Osteoblast (primary cell): ENCODE data around the gene ACYP1. TPM values are rescaled to one million over a fixed set of nuclear protein-coding genes. Genes with fewer than 3 reads are reported as not detected.

Experiments used
- DNase-seq: peaks from one replicate; pipeline ENCODE4 v3.0.0; 2011; ENCODE audit warnings: low spot score, mixed read lengths; ENCODE audit not compliant: insufficient read length; ENCODE audit errors: missing footprints
- H2AFZ ChIP-seq: 2 replicates; pipeline ENCODE4 v1.6.0; 2011; ENCODE audit warnings: mild to moderate bottlenecking, low read length
- H3K27ac ChIP-seq: 2 replicates; pipeline ENCODE4 v1.5.1; 2011; ENCODE audit warnings: mild to moderate bottlenecking, low read depth, low read length, moderate library complexity
- H3K27me3 ChIP-seq: 2 replicates; pipeline ENCODE4 v1.6.0; 2012; ENCODE audit warnings: mild to moderate bottlenecking, control low read depth, inconsistent platforms, low read length, moderate library complexity; ENCODE audit not compliant: insufficient read depth
- H3K36me3 ChIP-seq: 2 replicates; pipeline ENCODE4 v1.5.1; 2011; ENCODE audit warnings: mild to moderate bottlenecking, low read length, control low read depth, moderate library complexity; ENCODE audit not compliant: insufficient read depth
- H3K4me1 ChIP-seq: 2 replicates; pipeline ENCODE4 v1.5.1; 2011; ENCODE audit warnings: mild to moderate bottlenecking, low read length, control low read depth, moderate library complexity; ENCODE audit not compliant: insufficient read depth
- H3K4me2 ChIP-seq: 2 replicates; pipeline ENCODE4 v1.6.0; 2011; ENCODE audit warnings: mild to moderate bottlenecking, low read length; ENCODE audit not compliant: insufficient read depth
- H3K4me3 ChIP-seq: fragments of 200-600 bp; sonication (generic); 3 replicates; pipeline ENCODE4 v1.5.1; 2012; ENCODE audit warnings: mild to moderate bottlenecking, low read length, inconsistent platforms; ENCODE audit not compliant: insufficient read depth
- H3K79me2 ChIP-seq: 2 replicates; pipeline ENCODE4 v1.6.0; 2012; ENCODE audit warnings: mild to moderate bottlenecking, low read length, control low read depth, inconsistent platforms; ENCODE audit not compliant: insufficient read depth
- H3K9me3 ChIP-seq: 2 replicates; pipeline ENCODE4 v1.5.1; 2011; ENCODE audit warnings: low read depth, low read length, control low read depth
- H4K20me1 ChIP-seq: 2 replicates; pipeline ENCODE4 v1.6.0; 2012; ENCODE audit warnings: mild to moderate bottlenecking, low read length, control low read depth; ENCODE audit not compliant: insufficient read depth
- small RNA-seq: library from RNA; depleted of rRNA; stranded (forward); fragments of <200 nt; gene quantifications from one replicate; pipeline ENCODE3, GENCODE V24; 2012
- total RNA-seq: library from RNA; depleted of rRNA; stranded (reverse); fragments of >200 nt; gene quantifications from 2 replicates; pipeline ENCODE4 v1.2.3, GENCODE V29; 2012
- TF ChIP-seq, protein P1 (sequence below): IDR thresholded peaks from 2 replicates; pipeline ENCODE4 v1.5.1; 2011; ENCODE audit warnings: mild to moderate bottlenecking, low read depth, low read length, moderate library complexity; ENCODE audit errors: extremely low read depth

ACYP1 gene
- total RNA-seq, 1 donor = 6.5 TPM

GRCh38 chr14:75003250-75004027, 60.4 kb downstream of the ACYP1 start:
- H3K4me2 ChIP-seq = peak overlapping the region; percentile 90
- DNase-seq = no peak

More at GRCh38 chr14:75003250-75004027, 60.4 kb downstream of the ACYP1 start:
- Histone ChIP-seq H3K9me3 (no peaks in the 10 kb centered on the region), H3K27me3 (no peaks in the 10 kb centered on the region), H4K20me1 (peaks cover 6% of the 10 kb centered on the region), H2AFZ (peak overlapping the region; percentile 98), H3K4me3 (peak overlapping the region; percentile 98), H3K79me2 (peaks cover 34% of the 10 kb centered on the region), H3K36me3 (peaks cover 36% of the 10 kb centered on the region), H3K27ac (peak overlapping the region; percentile 73), H3K4me1 (peaks cover 8% of the 10 kb centered on the region)
- TF ChIP-seq, protein P1, sequence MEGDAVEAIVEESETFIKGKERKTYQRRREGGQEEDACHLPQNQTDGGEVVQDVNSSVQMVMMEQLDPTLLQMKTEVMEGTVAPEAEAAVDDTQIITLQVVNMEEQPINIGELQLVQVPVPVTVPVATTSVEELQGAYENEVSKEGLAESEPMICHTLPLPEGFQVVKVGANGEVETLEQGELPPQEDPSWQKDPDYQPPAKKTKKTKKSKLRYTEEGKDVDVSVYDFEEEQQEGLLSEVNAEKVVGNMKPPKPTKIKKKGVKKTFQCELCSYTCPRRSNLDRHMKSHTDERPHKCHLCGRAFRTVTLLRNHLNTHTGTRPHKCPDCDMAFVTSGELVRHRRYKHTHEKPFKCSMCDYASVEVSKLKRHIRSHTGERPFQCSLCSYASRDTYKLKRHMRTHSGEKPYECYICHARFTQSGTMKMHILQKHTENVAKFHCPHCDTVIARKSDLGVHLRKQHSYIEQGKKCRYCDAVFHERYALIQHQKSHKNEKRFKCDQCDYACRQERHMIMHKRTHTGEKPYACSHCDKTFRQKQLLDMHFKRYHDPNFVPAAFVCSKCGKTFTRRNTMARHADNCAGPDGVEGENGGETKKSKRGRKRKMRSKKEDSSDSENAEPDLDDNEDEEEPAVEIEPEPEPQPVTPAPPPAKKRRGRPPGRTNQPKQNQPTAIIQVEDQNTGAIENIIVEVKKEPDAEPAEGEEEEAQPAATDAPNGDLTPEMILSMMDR = no peak

Small RNA genes within 50 kb of the gene (small RNA-seq; reads per million reads assigned to genes)
- gene RNU6-689P = not detected

Other genes with a start within 250 kb of the ACYP1 start
- not detected in 2 replicates for gene PROX2, start 187.9 kb downstream of the ACYP1 start, total RNA-seq
- 69.8 and 72.5 TPM in 2 replicates for gene DLST, start 182.1 kb downstream of the ACYP1 start, total RNA-seq
- gene RPS6KL1, start 140.8 kb downstream of the ACYP1 start, total RNA-seq = 0.29 and 0.36 TPM in 2 replicates
- gene PGF, start 108.4 kb downstream of the ACYP1 start, total RNA-seq = 16.3 and 24.5 TPM in 2 replicates
- gene EIF2B2, start 61.1 kb downstream of the ACYP1 start, total RNA-seq = 30.4 and 39.4 TPM in 2 replicates
- 36.8 and 40.5 TPM in 2 replicates for gene MLH3, start 12.6 kb downstream of the ACYP1 start, total RNA-seq
- gene ZC2HC1C, start 5.6 kb upstream of the ACYP1 start, total RNA-seq = 1.1 and 1.2 TPM in 2 replicates
- 42.7 and 44.5 TPM in 2 replicates for gene NEK9, start 63.0 kb upstream of the ACYP1 start, total RNA-seq
- 306 and 314 TPM in 2 replicates for gene TMED10, start 112.6 kb upstream of the ACYP1 start, total RNA-seq
- 42.3 and 63.6 TPM in 2 replicates for gene FOS, start 214.8 kb upstream of the ACYP1 start, total RNA-seq